GM18951 (cell line): Measurements from ENCODE around the gene RAB3B.

ENCODE experiments used
- POLR2A ChIP-seq: IDR thresholded peaks from 4 replicates; pipeline ENCODE4 v1.6.1; 2011; ENCODE audit warnings: mild to moderate bottlenecking; ENCODE audit not compliant: insufficient read length, insufficient read depth; ENCODE audit errors: extremely low read depth
- in situ Hi-C: fragments of 300-500 bp; cut with MboI; formaldehyde crosslinking; loops from one replicate; pipeline ENCODE4 v1.12.0; 2022; ENCODE audit warnings: low sequenced_read_pairs, mixed read lengths, inconsistent platforms; ENCODE audit not compliant: unreplicated experiment

RAB3B gene

GRCh38 chr1:52003877-52004276, 13.4 kb upstream of the RAB3B start:
- TF ChIP-seq POLR2A, result no peak
- in situ Hi-C loops, result no loop called here

- in situ Hi-C loops, result no loop called here
- TF ChIP-seq POLR2A, result no peak
Observed at GRCh38 chr1:52002038-52002917, 11.8 kb upstream of the RAB3B start.

GRCh38 chr1:51998701-51999100, 8.2 kb upstream of the RAB3B start:
- no peak for TF ChIP-seq POLR2A
- in situ Hi-C loops, result loop anchor here (5.0 kb wide), 1 partner anchor 106 kb away; no protein-coding TSS in a partner anchor

GRCh38 chr1:51997974-51998382, 7.5 kb upstream of the RAB3B start:
- no peak for TF ChIP-seq POLR2A
- in situ Hi-C loops, result loop anchor here (5.0 kb wide), 1 partner anchor 106 kb away; no protein-coding TSS in a partner anchor

- TF ChIP-seq POLR2A, result no peak
- in situ Hi-C loops, result no loop called here
Observed at GRCh38 chr1:51989582-51990477, 670 bp downstream of the RAB3B start.

- in situ Hi-C loops, result no loop called here
- no peak for TF ChIP-seq POLR2A
Observed at GRCh38 chr1:51988254-51988653, 2.2 kb downstream of the RAB3B start.

GRCh38 chr1:51986718-51987117, 3.8 kb downstream of the RAB3B start:
- TF ChIP-seq POLR2A, result no peak
- in situ Hi-C loops, result no loop called here

GRCh38 chr1:51982161-51982560, 8.3 kb downstream of the RAB3B start:
- in situ Hi-C loops, result no loop called here
- TF ChIP-seq POLR2A, result no peak

- no peak for TF ChIP-seq POLR2A
- in situ Hi-C loops, result no loop called here
Observed at GRCh38 chr1:51981555-51981954, 8.9 kb downstream of the RAB3B start.

GRCh38 chr1:51978099-51978498, 12.4 kb downstream of the RAB3B start:
- in situ Hi-C loops, result no loop called here
- no peak for TF ChIP-seq POLR2A

- in situ Hi-C loops, result no loop called here
- TF ChIP-seq POLR2A, result no peak
Observed at GRCh38 chr1:51976846-51977602, 13.5 kb downstream of the RAB3B start.

GRCh38 chr1:51973587-51974474, 16.7 kb downstream of the RAB3B start:
- in situ Hi-C loops, result no loop called here
- no peak for TF ChIP-seq POLR2A
